Measurements from ENCODE around the gene B4GALNT3.
"Not testable (repeated sequence)": the region's sequence is repeated elsewhere in the genome, so short reads cannot be mapped to it uniquely, and the experiment has no call there.

Gene B4GALNT3

DNA sequence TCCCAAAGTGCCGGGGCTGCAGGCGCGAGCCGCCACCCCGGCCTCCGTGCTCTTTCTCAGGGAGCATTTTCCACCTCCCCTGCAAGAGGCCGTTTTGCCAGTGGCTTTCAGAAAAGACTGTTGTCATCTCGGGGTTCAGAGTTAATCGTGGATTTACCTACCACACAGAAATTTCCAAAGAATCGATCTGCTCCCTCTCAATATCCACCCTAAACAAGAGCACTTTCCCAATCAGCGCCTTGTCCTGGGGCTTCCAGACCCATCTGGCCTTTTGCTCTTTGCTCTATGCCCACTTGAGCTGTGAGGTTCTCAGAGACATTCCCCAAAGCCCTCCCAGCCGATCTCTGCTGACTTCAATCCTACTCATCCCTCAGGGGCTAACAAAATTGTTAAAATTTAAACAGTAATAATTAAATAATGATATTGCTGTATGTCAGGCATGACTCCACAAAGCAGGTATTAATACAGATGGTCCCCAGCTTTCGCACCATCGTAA is 116.9 kb downstream of the B4GALNT3 start:
- H4K8ac ChIP-seq (ENCODE audit: low read length), result peak overlapping the region; percentile 99
- H2BK12ac ChIP-seq (ENCODE audit: low read length in 2 of 2), result peak overlapping the region in 1 of 2 experiments; percentile 57
- DNase-seq, result no peak
- peak overlapping the region; percentile 83 for H3K9ac ChIP-seq (ENCODE audit: low read length)
- H3K18ac ChIP-seq (ENCODE audit: low read depth in 1 of 2, low read length in 2 of 2), result peak overlapping the region; percentile 18 to 72
- no peak overlapping the region for H3K4me2 ChIP-seq (ENCODE audit: low read length, poor library complexity, severe bottlenecking)
- no peak overlapping the region for H3K23ac ChIP-seq (ENCODE audit: low read length in 2 of 2)
- H3K4ac ChIP-seq (ENCODE audit: low read depth in 1 of 2, low read length in 2 of 2), result peak overlapping the region in 1 of 2 experiments; percentile 60
- peak overlapping the region in 1 of 2 experiments; percentile 28 for H3K4me3 ChIP-seq (ENCODE audit: insufficient read depth in 1 of 2, low read depth in 1 of 2, low read length in 2 of 2)
- no peak overlapping the region for H2BK5ac ChIP-seq (ENCODE audit: low read depth, low read length, poor library complexity, severe bottlenecking)
- peak overlapping the region; percentile 86 for H2AFZ ChIP-seq (ENCODE audit: low read depth, low read length)
- peak overlapping the region; percentile 33 for H2BK15ac ChIP-seq (ENCODE audit: low read depth, poor library complexity, severe bottlenecking)
- H3K27me3 ChIP-seq (ENCODE audit: control insufficient read depth in 1 of 2, insufficient read depth in 1 of 2, low read length in 2 of 2), result peaks cover 0 to 3% of the 10 kb centered on the region in 2 experiments
- peak overlapping the region; percentile 55 for H4K91ac ChIP-seq (ENCODE audit: low read length)
- no peak overlapping the region for H3K27ac ChIP-seq (ENCODE audit: low read length, poor library complexity, severe bottlenecking)
- peaks cover 2% of the 10 kb centered on the region for H3K79me1 ChIP-seq (replicated peaks; ENCODE audit: low read length, poor library complexity, severe bottlenecking)
- H2BK120ac ChIP-seq (ENCODE audit: low read depth, low read length), result peak overlapping the region; percentile 62
- H3K9me3 ChIP-seq (ENCODE audit: control insufficient read depth, low read length), result no peaks in the 10 kb centered on the region
- H3K14ac ChIP-seq (ENCODE audit: low read length in 2 of 2), result no peak overlapping the region
- no peaks in the 10 kb centered on the region for H3K36me3 ChIP-seq (ENCODE audit: control insufficient read depth in 1 of 2, insufficient read depth in 2 of 2, low read depth in 1 of 2, low read length in 2 of 2)
- H3K4me1 ChIP-seq (ENCODE audit: control insufficient read depth, insufficient read depth, low read depth, low read length), result peaks cover 10% of the 10 kb centered on the region
- H2AK5ac ChIP-seq (ENCODE audit: low read length, severe bottlenecking), result no peak overlapping the region
- WGBS, result 97% methylated on average over 13 of the region's 14 CpGs

DNA sequence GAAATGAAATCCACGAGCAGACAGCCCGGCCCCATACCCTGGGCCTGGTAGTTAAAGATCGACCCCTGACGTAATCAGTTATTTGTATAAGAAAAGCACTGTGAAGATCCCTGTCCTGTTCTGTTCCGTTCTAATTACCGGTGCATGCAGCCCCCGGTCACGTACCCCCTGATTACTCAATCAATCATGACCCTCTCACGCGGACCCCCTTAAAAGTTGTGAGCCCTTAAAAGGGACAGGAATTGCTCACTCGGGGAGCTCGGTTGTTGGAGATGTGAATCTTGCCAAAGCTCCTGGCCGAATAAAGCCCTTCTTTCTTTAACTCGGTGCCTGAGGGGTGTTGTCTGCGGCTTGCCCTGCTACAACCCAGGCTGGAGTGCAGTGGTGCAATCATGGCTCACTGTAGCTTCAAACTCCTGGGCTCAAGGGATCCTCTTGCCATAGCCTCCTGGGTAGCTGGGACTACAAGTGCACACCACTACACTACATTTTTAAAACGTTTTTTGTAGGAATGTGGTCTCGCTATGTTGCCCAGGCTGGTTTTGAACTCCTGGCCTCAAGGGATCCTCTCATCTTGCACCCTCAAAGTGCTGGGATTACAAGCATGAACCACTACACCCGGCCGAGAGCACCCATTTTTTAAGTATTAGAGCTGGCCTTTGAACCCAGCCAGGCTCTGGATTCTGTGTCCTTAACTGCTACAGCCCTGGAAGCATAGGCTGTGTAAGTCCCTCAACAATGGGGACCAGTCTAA is 118.4 kb downstream of the B4GALNT3 start:
- not testable (repeated sequence) for H2AK5ac ChIP-seq (ENCODE audit: low read length, severe bottlenecking); H3K18ac ChIP-seq (ENCODE audit: low read depth in 1 of 2, low read length in 2 of 2); H3K27me3 ChIP-seq (ENCODE audit: control insufficient read depth in 1 of 2, insufficient read depth in 1 of 2, low read length in 2 of 2); H2BK120ac ChIP-seq (ENCODE audit: low read depth, low read length); H2BK12ac ChIP-seq (ENCODE audit: low read length in 2 of 2); H2BK15ac ChIP-seq (ENCODE audit: low read depth, poor library complexity, severe bottlenecking); H3K4me1 ChIP-seq (ENCODE audit: control insufficient read depth, insufficient read depth, low read depth, low read length); H3K4me3 ChIP-seq (ENCODE audit: insufficient read depth in 1 of 2, low read depth in 1 of 2, low read length in 2 of 2); H3K27ac ChIP-seq (ENCODE audit: low read length, poor library complexity, severe bottlenecking); DNase-seq; H3K36me3 ChIP-seq (ENCODE audit: control insufficient read depth in 1 of 2, insufficient read depth in 2 of 2, low read depth in 1 of 2, low read length in 2 of 2); H4K91ac ChIP-seq (ENCODE audit: low read length); H2BK5ac ChIP-seq (ENCODE audit: low read depth, low read length, poor library complexity, severe bottlenecking); H4K8ac ChIP-seq (ENCODE audit: low read length); H3K9me3 ChIP-seq (ENCODE audit: control insufficient read depth, low read length); H2AFZ ChIP-seq (ENCODE audit: low read depth, low read length); H3K9ac ChIP-seq (ENCODE audit: low read length); H3K79me1 ChIP-seq (replicated peaks; ENCODE audit: low read length, poor library complexity, severe bottlenecking); H3K4me2 ChIP-seq (ENCODE audit: low read length, poor library complexity, severe bottlenecking)
- Histone ChIP-seq H3K23ac (ENCODE audit: low read length in 2 of 2) (peak overlapping the region in 1 of 2 experiments; percentile 38), H3K4ac (ENCODE audit: low read depth in 1 of 2, low read length in 2 of 2) (peak overlapping the region in 1 of 2 experiments; percentile 30), H3K14ac (ENCODE audit: low read length in 2 of 2) (peak overlapping the region in 1 of 2 experiments; percentile 86)
- 84% methylated on average over 18 of the region's 19 CpGs for WGBS

DNA sequence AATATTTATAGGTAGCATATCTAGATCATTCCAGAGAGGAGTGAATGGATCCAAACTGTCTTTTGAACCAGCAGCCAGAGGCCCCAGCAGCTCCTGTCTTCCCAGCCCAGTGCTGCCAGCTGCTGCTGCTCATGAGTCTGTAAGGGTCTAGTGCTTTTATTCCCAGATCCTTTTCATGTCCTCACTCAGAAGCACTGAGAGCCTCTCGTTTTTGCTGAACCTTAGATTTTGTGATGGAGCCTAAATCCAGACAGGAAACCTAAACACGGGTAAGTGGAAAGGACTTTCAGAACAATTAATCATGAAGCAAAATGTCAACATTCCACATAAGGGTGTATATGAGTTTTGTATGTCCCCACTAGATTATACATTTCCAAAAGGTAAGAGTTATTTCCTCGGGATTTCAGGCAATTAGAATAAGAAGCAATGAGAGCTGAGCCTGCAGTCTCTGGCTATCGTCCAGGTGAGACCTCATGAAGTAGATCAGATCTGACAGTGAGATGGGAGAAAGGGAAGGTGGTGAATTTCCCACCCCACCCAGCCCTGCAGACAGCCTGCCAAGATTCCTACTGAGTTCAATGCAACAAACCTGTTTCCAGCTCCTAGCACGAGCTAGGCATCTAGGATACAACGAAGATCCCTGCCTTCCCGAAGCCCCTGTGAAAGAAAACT is 119.1 kb downstream of the B4GALNT3 start:
- Histone ChIP-seq H3K4me3 (ENCODE audit: insufficient read depth in 1 of 2, low read depth in 1 of 2, low read length in 2 of 2) (no peak overlapping the region), H3K9me3 (ENCODE audit: control insufficient read depth, low read length) (no peaks in the 10 kb centered on the region), H3K14ac (ENCODE audit: low read length in 2 of 2) (no peak overlapping the region), H3K4ac (ENCODE audit: low read depth in 1 of 2, low read length in 2 of 2) (no peak overlapping the region), H2BK15ac (ENCODE audit: low read depth, poor library complexity, severe bottlenecking) (no peak overlapping the region), H2AK5ac (ENCODE audit: low read length, severe bottlenecking) (no peak overlapping the region), H3K79me1 (replicated peaks; ENCODE audit: low read length, poor library complexity, severe bottlenecking) (no peaks in the 10 kb centered on the region), H3K18ac (ENCODE audit: low read depth in 1 of 2, low read length in 2 of 2) (no peak overlapping the region), H4K8ac (ENCODE audit: low read length) (no peak overlapping the region), H3K4me1 (ENCODE audit: control insufficient read depth, insufficient read depth, low read depth, low read length) (peaks cover 6% of the 10 kb centered on the region), H3K36me3 (ENCODE audit: control insufficient read depth in 1 of 2, insufficient read depth in 2 of 2, low read depth in 1 of 2, low read length in 2 of 2) (no peaks in the 10 kb centered on the region), H3K9ac (ENCODE audit: low read length) (no peak overlapping the region), H2BK12ac (ENCODE audit: low read length in 2 of 2) (no peak overlapping the region), H3K4me2 (ENCODE audit: low read length, poor library complexity, severe bottlenecking) (no peak overlapping the region), H4K91ac (ENCODE audit: low read length) (no peak overlapping the region), H2AFZ (ENCODE audit: low read depth, low read length) (no peak overlapping the region), H2BK5ac (ENCODE audit: low read depth, low read length, poor library complexity, severe bottlenecking) (no peak overlapping the region), H3K27me3 (ENCODE audit: control insufficient read depth in 1 of 2, insufficient read depth in 1 of 2, low read length in 2 of 2) (peaks cover 0 to 4% of the 10 kb centered on the region in 2 experiments), H3K27ac (ENCODE audit: low read length, poor library complexity, severe bottlenecking) (no peak overlapping the region), H3K23ac (ENCODE audit: low read length in 2 of 2) (no peak overlapping the region), H2BK120ac (ENCODE audit: low read depth, low read length) (no peak overlapping the region)
- 54% methylated on average over 5 of the region's 7 CpGs for WGBS
- DNase-seq, result peak; percentile 19

DNA sequence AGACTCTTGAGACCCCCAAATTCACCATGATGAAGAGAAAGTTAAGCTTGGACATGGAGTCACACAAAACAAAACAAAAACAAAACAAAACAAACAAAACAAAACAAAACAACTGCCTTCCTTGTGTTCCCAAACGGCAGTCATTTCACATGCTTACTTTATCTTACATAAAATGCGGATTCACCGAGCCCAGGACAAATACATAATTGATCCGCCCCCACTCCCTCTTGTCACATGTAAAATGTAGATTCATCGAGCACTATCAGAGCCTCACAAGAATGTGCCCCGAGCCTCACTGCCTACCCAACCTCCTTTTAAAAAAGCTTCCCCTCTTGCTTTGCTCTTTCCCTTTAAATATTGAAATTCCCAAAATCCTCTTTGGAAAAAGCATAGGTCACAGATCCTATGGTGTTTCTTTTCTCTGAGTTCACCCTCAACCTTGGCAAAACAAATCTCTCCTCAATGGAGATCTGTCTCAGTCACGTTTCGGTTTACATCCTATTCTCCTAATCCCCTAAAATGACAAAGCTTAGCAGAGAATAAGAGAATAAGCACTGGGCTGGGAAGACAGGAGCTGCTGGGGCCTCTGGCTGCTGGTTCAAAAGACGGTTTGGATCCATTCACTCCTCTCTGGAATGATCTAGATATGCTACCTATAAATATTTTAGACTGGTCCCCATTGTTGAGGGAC is 119.8 kb downstream of the B4GALNT3 start:
- Histone ChIP-seq H3K14ac (ENCODE audit: low read length in 2 of 2) (no peak overlapping the region), H2AK5ac (ENCODE audit: low read length, severe bottlenecking) (no peak overlapping the region), H3K79me1 (replicated peaks; ENCODE audit: low read length, poor library complexity, severe bottlenecking) (no peaks in the 10 kb centered on the region), H3K27me3 (ENCODE audit: control insufficient read depth in 1 of 2, insufficient read depth in 1 of 2, low read length in 2 of 2) (peaks cover 0 to 4% of the 10 kb centered on the region in 2 experiments), H3K27ac (ENCODE audit: low read length, poor library complexity, severe bottlenecking) (no peak overlapping the region), H3K9me3 (ENCODE audit: control insufficient read depth, low read length) (no peaks in the 10 kb centered on the region), H2BK15ac (ENCODE audit: low read depth, poor library complexity, severe bottlenecking) (no peak overlapping the region), H4K8ac (ENCODE audit: low read length) (no peak overlapping the region), H3K36me3 (ENCODE audit: control insufficient read depth in 1 of 2, insufficient read depth in 2 of 2, low read depth in 1 of 2, low read length in 2 of 2) (no peaks in the 10 kb centered on the region), H3K18ac (ENCODE audit: low read depth in 1 of 2, low read length in 2 of 2) (no peak overlapping the region), H2BK12ac (ENCODE audit: low read length in 2 of 2) (no peak overlapping the region), H3K4me2 (ENCODE audit: low read length, poor library complexity, severe bottlenecking) (no peak overlapping the region), H4K91ac (ENCODE audit: low read length) (no peak overlapping the region), H2BK120ac (ENCODE audit: low read depth, low read length) (no peak overlapping the region), H3K4ac (ENCODE audit: low read depth in 1 of 2, low read length in 2 of 2) (no peak overlapping the region), H2BK5ac (ENCODE audit: low read depth, low read length, poor library complexity, severe bottlenecking) (no peak overlapping the region), H3K4me1 (ENCODE audit: control insufficient read depth, insufficient read depth, low read depth, low read length) (peaks cover 6% of the 10 kb centered on the region), H3K4me3 (ENCODE audit: insufficient read depth in 1 of 2, low read depth in 1 of 2, low read length in 2 of 2) (no peak overlapping the region), H3K23ac (ENCODE audit: low read length in 2 of 2) (no peak overlapping the region), H2AFZ (ENCODE audit: low read depth, low read length) (peak overlapping the region; percentile 23), H3K9ac (ENCODE audit: low read length) (no peak overlapping the region)
- DNase-seq, result no peak
- 60% methylated on average over 6 of the region's 9 CpGs for WGBS

All from mesenchymal stem cell (in vitro differentiated cells and primary cell).